DND-41 (cell line): Measurements from ENCODE around the gene IGFBP5.
A peak's percentile ranks its signal among the peaks of the same experiment; 100 is the strongest.

Source experiments
- ATAC-seq: fragments of 200-7000 bp; cut with Tn5 transposase; 3 replicates; pipeline ENCODE4 v1.9.1; 2021; ENCODE audit warnings: low read depth; ENCODE audit not compliant: insufficient read depth
- DNase-seq: peaks from one replicate; pipeline ENCODE4 v3.0.0-alpha.2; 2020
- H2AFZ ChIP-seq: 2 replicates; pipeline ENCODE4 v1.6.0; 2012; ENCODE audit warnings: low read depth, low read length
- H3K27ac ChIP-seq: 2 replicates; pipeline ENCODE4 v1.5.1; 2012; ENCODE audit warnings: low read length, inconsistent platforms
- H3K27me3 ChIP-seq: fragments of 200-600 bp; sonication (generic); 2 replicates; pipeline ENCODE4 v1.6.0; 2012; ENCODE audit warnings: low read length, mild to moderate bottlenecking, inconsistent platforms; ENCODE audit not compliant: insufficient read depth, poor library complexity
- H3K36me3 ChIP-seq: 2 replicates; pipeline ENCODE4 v1.5.1; 2012; ENCODE audit warnings: low read length, inconsistent platforms; ENCODE audit not compliant: insufficient read depth
- H3K4me1 ChIP-seq: 2 replicates; pipeline ENCODE4 v1.5.1; 2012; ENCODE audit warnings: mild to moderate bottlenecking, low read length; ENCODE audit not compliant: insufficient read depth
- H3K4me2 ChIP-seq: 2 replicates; pipeline ENCODE4 v1.6.0; 2012; ENCODE audit warnings: mild to moderate bottlenecking, moderate library complexity, low read length, inconsistent platforms; ENCODE audit not compliant: insufficient read depth
- H3K4me3 ChIP-seq, 2 experiments: fragments of 200-600 bp in 1 of 2; shearing (Covaris generic) in 1 of 2; 2 replicates each; pipeline ENCODE4 v1.5.1; 2012 to 2016; ENCODE audit warnings: inconsistent platforms in 2 of 2, low read length in 2 of 2, mild to moderate bottlenecking in 2 of 2, low read depth in 1 of 2, moderate library complexity in 1 of 2
- H3K79me2 ChIP-seq: 2 replicates; pipeline ENCODE4 v1.6.0; 2012; ENCODE audit warnings: low read length, inconsistent platforms; ENCODE audit not compliant: insufficient read depth
- H3K9ac ChIP-seq: 2 replicates; pipeline ENCODE4 v1.6.0; 2012; ENCODE audit warnings: low read depth, mild to moderate bottlenecking, inconsistent platforms, low read length, moderate library complexity
- H3K9me3 ChIP-seq: 2 replicates; pipeline ENCODE4 v1.5.1; 2012; ENCODE audit warnings: low read length, moderate library complexity, mild to moderate bottlenecking, inconsistent platforms; ENCODE audit not compliant: insufficient read depth, severe bottlenecking
- H4K20me1 ChIP-seq: 2 replicates; pipeline ENCODE4 v1.6.0; 2012; ENCODE audit warnings: low read length; ENCODE audit not compliant: insufficient read depth
- CTCF ChIP-seq: IDR thresholded peaks from 2 replicates; pipeline ENCODE4 v1.5.1; 2012; ENCODE audit warnings: borderline replicate concordance, low read length, moderate library complexity, mild to moderate bottlenecking; ENCODE audit not compliant: poor library complexity, severe bottlenecking; ENCODE audit errors: extremely low read depth
- EZH2 ChIP-seq: IDR thresholded peaks from 3 replicates; pipeline ENCODE4 v1.6.1; 2012; ENCODE audit warnings: borderline replicate concordance, low read depth, mild to moderate bottlenecking, moderate library complexity, low read length, inconsistent platforms; ENCODE audit not compliant: severe bottlenecking

Gene IGFBP5

GRCh38 chr2:216695401-216695821 is at the start of gene IGFBP5:
Gene IGFBP5, minus strand, starts transcription at chr2:216695549. Its CDS starts 774 bp downstream, at chr2:216694775.
- TF ChIP-seq CTCF, result no peak
- no peak for TF ChIP-seq EZH2
- peaks cover 81% of the 10 kb centered on the region for H3K27me3 ChIP-seq
- H2AFZ ChIP-seq, result peak within 1 kb of the TSS; percentile 10
- peak within 1 kb of the TSS; percentile 83 for H3K4me2 ChIP-seq
- ATAC-seq (no peak), DNase-seq (no peak)
- no peaks in the 10 kb centered on the region for H3K9me3 ChIP-seq
- H3K4me3 ChIP-seq, result peak within 1 kb of the TSS in 1 of 2 experiments; percentile 54; a peak in 2 of 4 replicates
- no peaks in the 10 kb centered on the region for H3K79me2 ChIP-seq
- no peaks in the 10 kb centered on the region for H3K36me3 ChIP-seq
- no peak within 1 kb of the TSS for H3K27ac ChIP-seq
- H3K4me1 ChIP-seq, result peaks cover 41% of the 10 kb centered on the region
- peak within 1 kb of the TSS; percentile 31; the same call in 1 of the 2 replicates for H3K9ac ChIP-seq
- peaks cover 4% of the 10 kb centered on the region; the same call in 1 of the 2 replicates for H4K20me1 ChIP-seq

- H3K4me1 ChIP-seq, result no peaks in the 10 kb centered on the region
- no peak overlapping the region for H3K4me3 ChIP-seq
These were observed 48.4 kb upstream of the IGFBP5 start for GRCh38 chr2:216743781-216744180.

GRCh38 chr2:216742411-216742810 is 47.1 kb upstream of the IGFBP5 start:
- ATAC-seq (no peak), DNase-seq (no peak)
- no peaks in the 10 kb centered on the region for H3K36me3 ChIP-seq
- no peak overlapping the region for H3K4me2 ChIP-seq
- H3K79me2 ChIP-seq, result no peaks in the 10 kb centered on the region
- no peaks in the 10 kb centered on the region for H4K20me1 ChIP-seq
- H3K4me1 ChIP-seq, result no peaks in the 10 kb centered on the region
- no peak overlapping the region for H2AFZ ChIP-seq
- H3K9me3 ChIP-seq, result no peaks in the 10 kb centered on the region
- H3K9ac ChIP-seq, result no peak overlapping the region
- peaks cover 12% of the 10 kb centered on the region for H3K27me3 ChIP-seq
- TF ChIP-seq EZH2 (no peak), CTCF (no peak)
- H3K27ac ChIP-seq, result no peak overlapping the region
- H3K4me3 ChIP-seq, result no peak overlapping the region

More at GRCh38 chr2:216743781-216744180, 48.4 kb upstream of the IGFBP5 start:
- TF ChIP-seq CTCF (no peak), EZH2 (no peak)
- Histone ChIP-seq H3K27ac (no peak overlapping the region), H3K36me3 (no peaks in the 10 kb centered on the region), H4K20me1 (no peaks in the 10 kb centered on the region), H3K79me2 (no peaks in the 10 kb centered on the region), H3K9ac (no peak overlapping the region), H3K27me3 (peaks cover 15% of the 10 kb centered on the region), H2AFZ (no peak overlapping the region), H3K9me3 (no peaks in the 10 kb centered on the region), H3K4me2 (no peak overlapping the region)
- no peak for ATAC-seq
- no peak for DNase-seq

GRCh38 chr2:216741223-216741593 is 45.9 kb upstream of the IGFBP5 start:
- Histone ChIP-seq H3K36me3 (no peaks in the 10 kb centered on the region), H3K4me3 (no peak overlapping the region), H3K27me3 (peaks cover 19% of the 10 kb centered on the region), H3K4me2 (no peak overlapping the region), H3K9ac (no peak overlapping the region), H3K79me2 (no peaks in the 10 kb centered on the region), H2AFZ (no peak overlapping the region), H3K4me1 (no peaks in the 10 kb centered on the region), H4K20me1 (no peaks in the 10 kb centered on the region), H3K27ac (no peak overlapping the region), H3K9me3 (no peaks in the 10 kb centered on the region)
- ATAC-seq (no peak), DNase-seq (no peak)
- TF ChIP-seq CTCF (no peak), EZH2 (no peak)
